DND-41 (cell line): ENCODE results near the gene FAM53B.
"Not testable (repeated sequence)": the region's sequence is repeated elsewhere in the genome, so short reads cannot be mapped to it uniquely, and the experiment has no call there.

Experiments
- ATAC-seq: fragments of 200-7000 bp; cut with Tn5 transposase; 3 replicates; pipeline ENCODE4 v1.9.1; 2021; ENCODE audit warnings: low read depth; ENCODE audit not compliant: insufficient read depth
- DNase-seq: peaks from one replicate; pipeline ENCODE4 v3.0.0-alpha.2; 2020
- H2AFZ ChIP-seq: 2 replicates; pipeline ENCODE4 v1.6.0; 2012; ENCODE audit warnings: low read depth, low read length
- H3K27ac ChIP-seq: 2 replicates; pipeline ENCODE4 v1.5.1; 2012; ENCODE audit warnings: low read length, inconsistent platforms
- H3K27me3 ChIP-seq: fragments of 200-600 bp; sonication (generic); 2 replicates; pipeline ENCODE4 v1.6.0; 2012; ENCODE audit warnings: low read length, mild to moderate bottlenecking, inconsistent platforms; ENCODE audit not compliant: insufficient read depth, poor library complexity
- H3K36me3 ChIP-seq: 2 replicates; pipeline ENCODE4 v1.5.1; 2012; ENCODE audit warnings: low read length, inconsistent platforms; ENCODE audit not compliant: insufficient read depth
- H3K4me1 ChIP-seq: 2 replicates; pipeline ENCODE4 v1.5.1; 2012; ENCODE audit warnings: mild to moderate bottlenecking, low read length; ENCODE audit not compliant: insufficient read depth
- H3K4me2 ChIP-seq: 2 replicates; pipeline ENCODE4 v1.6.0; 2012; ENCODE audit warnings: mild to moderate bottlenecking, moderate library complexity, low read length, inconsistent platforms; ENCODE audit not compliant: insufficient read depth
- H3K4me3 ChIP-seq, 2 experiments: fragments of 200-600 bp in 1 of 2; shearing (Covaris generic) in 1 of 2; 2 replicates each; pipeline ENCODE4 v1.5.1; 2012 to 2016; ENCODE audit warnings: inconsistent platforms in 2 of 2, low read length in 2 of 2, mild to moderate bottlenecking in 2 of 2, low read depth in 1 of 2, moderate library complexity in 1 of 2
- H3K79me2 ChIP-seq: 2 replicates; pipeline ENCODE4 v1.6.0; 2012; ENCODE audit warnings: low read length, inconsistent platforms; ENCODE audit not compliant: insufficient read depth
- H3K9ac ChIP-seq: 2 replicates; pipeline ENCODE4 v1.6.0; 2012; ENCODE audit warnings: low read depth, mild to moderate bottlenecking, inconsistent platforms, low read length, moderate library complexity
- H3K9me3 ChIP-seq: 2 replicates; pipeline ENCODE4 v1.5.1; 2012; ENCODE audit warnings: low read length, moderate library complexity, mild to moderate bottlenecking, inconsistent platforms; ENCODE audit not compliant: insufficient read depth, severe bottlenecking
- H4K20me1 ChIP-seq: 2 replicates; pipeline ENCODE4 v1.6.0; 2012; ENCODE audit warnings: low read length; ENCODE audit not compliant: insufficient read depth
- EZH2 ChIP-seq: IDR thresholded peaks from 3 replicates; pipeline ENCODE4 v1.6.1; 2012; ENCODE audit warnings: borderline replicate concordance, low read depth, mild to moderate bottlenecking, moderate library complexity, low read length, inconsistent platforms; ENCODE audit not compliant: severe bottlenecking
- TF ChIP-seq, protein P1 (sequence below): IDR thresholded peaks from 2 replicates; pipeline ENCODE4 v1.5.1; 2012; ENCODE audit warnings: borderline replicate concordance, low read length, moderate library complexity, mild to moderate bottlenecking; ENCODE audit not compliant: poor library complexity, severe bottlenecking; ENCODE audit errors: extremely low read depth

The FAM53B gene, protein sequence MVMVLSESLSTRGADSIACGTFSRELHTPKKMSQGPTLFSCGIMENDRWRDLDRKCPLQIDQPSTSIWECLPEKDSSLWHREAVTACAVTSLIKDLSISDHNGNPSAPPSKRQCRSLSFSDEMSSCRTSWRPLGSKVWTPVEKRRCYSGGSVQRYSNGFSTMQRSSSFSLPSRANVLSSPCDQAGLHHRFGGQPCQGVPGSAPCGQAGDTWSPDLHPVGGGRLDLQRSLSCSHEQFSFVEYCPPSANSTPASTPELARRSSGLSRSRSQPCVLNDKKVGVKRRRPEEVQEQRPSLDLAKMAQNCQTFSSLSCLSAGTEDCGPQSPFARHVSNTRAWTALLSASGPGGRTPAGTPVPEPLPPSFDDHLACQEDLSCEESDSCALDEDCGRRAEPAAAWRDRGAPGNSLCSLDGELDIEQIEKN

DNA sequence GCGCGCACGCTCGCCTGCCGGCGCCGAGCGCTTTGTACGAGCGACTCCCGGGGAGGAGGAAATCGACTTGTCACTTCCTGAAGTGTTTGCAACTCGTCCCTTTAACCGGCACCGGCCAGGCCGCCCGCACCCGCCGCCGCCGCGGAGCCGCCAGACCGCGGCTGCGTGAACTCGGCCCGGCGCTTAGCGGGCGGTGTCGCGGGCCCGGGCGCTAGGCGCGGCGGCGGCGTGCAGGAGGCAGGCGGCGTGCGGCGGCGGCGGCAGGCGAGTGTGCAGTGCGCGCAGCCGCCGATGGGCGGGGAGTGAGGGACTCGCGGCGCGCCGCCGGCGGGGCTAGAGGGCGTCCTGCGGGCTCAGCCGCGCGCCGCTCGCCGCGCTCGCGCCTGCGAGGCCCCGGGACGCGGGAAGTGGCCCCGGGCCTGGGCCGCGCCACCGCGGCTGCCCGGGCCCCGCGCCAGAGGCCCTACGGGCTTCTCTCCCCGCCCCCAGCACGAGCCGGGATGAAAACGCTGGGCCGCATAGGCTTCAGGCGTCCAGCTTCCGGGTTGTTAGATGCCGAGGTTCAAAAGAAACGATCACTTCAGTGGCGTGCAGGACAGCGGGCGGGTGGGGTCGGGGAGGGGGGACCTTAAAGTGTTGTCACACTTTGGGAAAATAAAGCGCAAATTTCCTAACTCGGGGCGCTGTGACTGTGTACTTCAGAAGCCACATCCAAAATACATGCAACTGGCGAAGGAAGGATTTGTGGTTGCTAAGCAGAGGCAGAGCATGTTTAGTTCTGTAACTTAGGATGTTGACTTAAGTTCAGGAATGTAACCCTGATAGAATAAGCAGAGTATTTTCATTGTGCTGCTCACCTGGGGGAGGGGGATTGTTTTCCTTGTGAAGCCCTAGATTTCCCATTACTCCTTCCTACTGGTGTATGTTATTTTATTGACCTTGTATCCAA is at the start of gene FAM53B:
Gene FAM53B (minus strand): TSS at position 277 of the 949 bp plus-strand sequence. CDS start 37,665 bp downstream, outside the sequence.
- Histone ChIP-seq H4K20me1 (peaks cover 15% of the 10 kb centered on the region; the same call in 1 of the 2 replicates), H3K27me3 (no peaks in the 10 kb centered on the region), H3K36me3 (peaks cover 17% of the 10 kb centered on the region), H2AFZ (peak within 1 kb of the TSS; percentile 66), H3K4me1 (peaks cover 44% of the 10 kb centered on the region), H3K9ac (peak within 1 kb of the TSS; percentile 90), H3K27ac (peak within 1 kb of the TSS; percentile 84), H3K9me3 (no peaks in the 10 kb centered on the region), H3K4me3 (peak within 1 kb of the TSS; percentile 72 to 74), H3K4me2 (peak within 1 kb of the TSS; percentile 69), H3K79me2 (peaks cover 47% of the 10 kb centered on the region)
- ATAC-seq (peak; percentile 55), DNase-seq (peak; percentile 80)
- TF ChIP-seq, protein P1, sequence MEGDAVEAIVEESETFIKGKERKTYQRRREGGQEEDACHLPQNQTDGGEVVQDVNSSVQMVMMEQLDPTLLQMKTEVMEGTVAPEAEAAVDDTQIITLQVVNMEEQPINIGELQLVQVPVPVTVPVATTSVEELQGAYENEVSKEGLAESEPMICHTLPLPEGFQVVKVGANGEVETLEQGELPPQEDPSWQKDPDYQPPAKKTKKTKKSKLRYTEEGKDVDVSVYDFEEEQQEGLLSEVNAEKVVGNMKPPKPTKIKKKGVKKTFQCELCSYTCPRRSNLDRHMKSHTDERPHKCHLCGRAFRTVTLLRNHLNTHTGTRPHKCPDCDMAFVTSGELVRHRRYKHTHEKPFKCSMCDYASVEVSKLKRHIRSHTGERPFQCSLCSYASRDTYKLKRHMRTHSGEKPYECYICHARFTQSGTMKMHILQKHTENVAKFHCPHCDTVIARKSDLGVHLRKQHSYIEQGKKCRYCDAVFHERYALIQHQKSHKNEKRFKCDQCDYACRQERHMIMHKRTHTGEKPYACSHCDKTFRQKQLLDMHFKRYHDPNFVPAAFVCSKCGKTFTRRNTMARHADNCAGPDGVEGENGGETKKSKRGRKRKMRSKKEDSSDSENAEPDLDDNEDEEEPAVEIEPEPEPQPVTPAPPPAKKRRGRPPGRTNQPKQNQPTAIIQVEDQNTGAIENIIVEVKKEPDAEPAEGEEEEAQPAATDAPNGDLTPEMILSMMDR = no peak
- TF ChIP-seq EZH2 = no peak

DNA sequence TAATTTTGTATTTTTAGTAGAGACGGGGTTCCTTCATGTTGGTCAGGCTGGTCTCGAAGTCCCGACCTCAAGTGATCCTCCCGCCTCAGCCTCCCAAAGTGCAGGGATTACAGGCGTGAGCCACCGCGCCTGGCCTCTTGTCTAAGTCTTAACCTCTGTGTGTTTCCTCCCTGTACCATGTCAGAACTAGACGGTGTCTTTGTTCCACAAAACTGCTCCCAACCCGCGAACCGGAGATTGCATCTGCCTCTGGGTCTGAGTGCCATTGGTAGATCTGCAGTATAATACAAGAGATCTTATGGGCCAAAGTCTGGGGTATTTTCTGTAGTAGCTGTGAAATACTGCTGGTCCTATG is 48.8 kb upstream of the FAM53B start:
- Histone ChIP-seq H3K27me3 (no peaks in the 10 kb centered on the region), H3K4me2 (peak overlapping the region; percentile 91), H2AFZ (peak overlapping the region; percentile 100; the same call in 1 of the 2 replicates), H3K9ac (peak overlapping the region; percentile 96; the same call in 1 of the 2 replicates), H4K20me1 (peaks cover 8% of the 10 kb centered on the region; the same call in 1 of the 2 replicates), H3K9me3 (no peaks in the 10 kb centered on the region), H3K79me2 (peaks cover 42% of the 10 kb centered on the region), H3K27ac (no peak overlapping the region), H3K4me1 (peaks cover 28% of the 10 kb centered on the region), H3K36me3 (peaks cover 15% of the 10 kb centered on the region), H3K4me3 (peak overlapping the region in 1 of 2 experiments; percentile 71; a peak in 2 of 4 replicates)
- no peak for DNase-seq
- no peak for ATAC-seq
- TF ChIP-seq, protein P1 = no peak
- no peak for TF ChIP-seq EZH2

DNA sequence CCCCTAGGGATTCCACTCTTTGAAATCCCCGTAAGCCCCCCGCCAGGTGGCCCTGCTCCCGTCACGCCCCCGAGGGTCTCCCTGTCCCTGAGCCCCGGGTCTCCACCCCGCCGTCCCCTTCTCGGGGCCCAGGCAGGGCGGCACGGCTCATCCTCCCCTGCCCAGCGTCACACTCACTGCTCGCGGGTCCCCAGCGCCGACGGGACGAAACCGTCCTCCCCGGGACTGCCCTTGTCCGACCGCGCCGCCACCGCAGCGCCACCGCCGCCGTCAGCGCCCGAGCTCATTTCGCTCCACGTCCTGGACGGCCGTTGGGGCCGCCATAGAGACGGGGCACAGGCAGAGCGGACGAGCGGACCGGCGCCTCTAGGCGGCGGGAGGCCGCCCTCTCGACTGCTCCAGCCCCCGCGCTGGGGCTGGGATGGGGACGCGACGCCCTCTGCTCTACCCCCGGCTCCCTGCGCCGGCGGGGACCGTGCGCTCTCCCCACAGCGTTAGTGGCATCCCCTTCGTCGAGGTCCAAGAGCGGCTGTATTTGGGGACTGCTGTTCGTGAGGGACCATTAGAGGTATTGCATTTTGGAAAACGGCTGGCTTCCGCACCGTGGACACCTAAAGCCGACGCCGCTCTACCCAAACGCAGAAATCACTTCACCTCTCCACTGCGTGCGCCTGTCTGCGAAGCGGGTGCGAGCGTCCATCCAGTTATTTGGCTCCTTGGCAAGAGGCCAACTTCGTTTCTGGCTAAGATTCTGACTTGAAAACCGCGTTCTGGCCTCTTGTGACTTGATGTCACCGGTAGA is 47.6 kb upstream of the FAM53B start, which contains the start of gene EEF1AKMT2:
Gene EEF1AKMT2 (minus strand): TSS at position 341 of the 802 bp plus-strand sequence. CDS start 54 bp downstream, at position 287.
- Histone ChIP-seq H3K9ac (peak within 1 kb of the TSS; percentile 96), H3K4me1 (peaks cover 28% of the 10 kb centered on the region), H3K9me3 (no peaks in the 10 kb centered on the region), H4K20me1 (peaks cover 8% of the 10 kb centered on the region; the same call in 1 of the 2 replicates), H3K27me3 (no peaks in the 10 kb centered on the region), H3K4me2 (peak within 1 kb of the TSS; percentile 91), H3K79me2 (peaks cover 44% of the 10 kb centered on the region), H2AFZ (peak within 1 kb of the TSS; percentile 100), H3K36me3 (peaks cover 25% of the 10 kb centered on the region), H3K27ac (peak within 1 kb of the TSS; percentile 92), H3K4me3 (peak within 1 kb of the TSS; percentile 71 to 96)
- peak; percentile 87 for DNase-seq
- peak; percentile 98 for ATAC-seq
- TF ChIP-seq, protein P1 = no peak
- TF ChIP-seq EZH2 = no peak

DNA sequence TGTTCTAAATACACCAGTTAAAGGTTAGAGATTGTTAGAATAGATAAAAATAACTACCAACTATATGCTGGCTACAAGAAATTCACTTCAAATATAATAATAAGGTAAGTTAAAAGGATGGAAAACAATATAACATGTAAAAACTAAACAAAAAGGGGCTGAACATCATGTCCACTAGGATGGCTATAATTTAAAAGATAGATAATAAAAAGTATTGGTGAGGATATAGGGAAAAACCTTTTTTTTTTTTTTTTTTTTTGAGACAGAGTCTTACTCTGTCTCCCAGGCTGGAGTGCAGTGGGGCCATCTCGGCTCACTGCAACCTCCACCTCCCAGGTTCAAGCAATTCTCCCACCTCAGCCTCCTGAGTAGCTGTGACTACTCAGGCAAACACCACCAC is 38.7 kb upstream of the FAM53B start:
- H2AFZ ChIP-seq, H3K27ac ChIP-seq, H3K4me1 ChIP-seq, DNase-seq, H3K27me3 ChIP-seq, H3K4me3 ChIP-seq, H3K9ac ChIP-seq, H3K9me3 ChIP-seq, H4K20me1 ChIP-seq, ATAC-seq, H3K4me2 ChIP-seq, H3K79me2 ChIP-seq: not testable (repeated sequence)
- peaks cover 51% of the 10 kb centered on the region for H3K36me3 ChIP-seq
